BLaER1 (cell line): ENCODE measurements around the gene GZMA.

Experiments used
- H3K27ac ChIP-seq: shearing (Covaris generic); formaldehyde crosslinking; 2 replicates; pipeline ENCODE4 v1.8.1; 2022
- H3K27me3 ChIP-seq: shearing (Covaris generic); formaldehyde crosslinking; 2 replicates; pipeline ENCODE4 v1.8.1; 2022
- H3K36me3 ChIP-seq: shearing (Covaris generic); formaldehyde crosslinking; 2 replicates; pipeline ENCODE4 v1.8.1; 2022
- H3K4me1 ChIP-seq: shearing (Covaris generic); formaldehyde crosslinking; 2 replicates; pipeline ENCODE4 v1.8.1; 2022
- H3K4me2 ChIP-seq: shearing (Covaris generic); formaldehyde crosslinking; 2 replicates; pipeline ENCODE4 v1.8.1; 2022
- H3K4me3 ChIP-seq: shearing (Covaris generic); formaldehyde crosslinking; 2 replicates; pipeline ENCODE4 v1.8.1; 2022
- H3K9ac ChIP-seq: shearing (Covaris generic); formaldehyde crosslinking; 2 replicates; pipeline ENCODE4 v1.8.1; 2022
- H3K9me3 ChIP-seq: shearing (Covaris generic); formaldehyde crosslinking; 2 replicates; pipeline ENCODE4 v1.8.1; 2022
- H4K20me1 ChIP-seq: shearing (Covaris generic); formaldehyde crosslinking; 2 replicates; pipeline ENCODE4 v1.8.1; 2022
- Cebpa-rat ChIP-seq: shearing (Covaris generic); IDR thresholded peaks from 2 replicates; pipeline ENCODE4 v1.8.1; 2022

The GZMA gene

GRCh38 chr5:55146080-55146479, 43.6 kb downstream of the GZMA start:
- Histone ChIP-seq H3K9me3 (no peaks in the 10 kb centered on the region), H3K36me3 (no peaks in the 10 kb centered on the region), H3K9ac (no peak overlapping the region), H3K27ac (no peak overlapping the region), H3K27me3 (no peaks in the 10 kb centered on the region), H4K20me1 (no peaks in the 10 kb centered on the region), H3K4me3 (no peak overlapping the region), H3K4me2 (peak overlapping the region; percentile 41), H3K4me1 (peaks cover 18% of the 10 kb centered on the region)
- no peak for TF ChIP-seq Cebpa-rat

- peaks cover 18% of the 10 kb centered on the region for H3K4me1 ChIP-seq
- no peaks in the 10 kb centered on the region for H3K9me3 ChIP-seq
- H3K27me3 ChIP-seq: no peaks in the 10 kb centered on the region
- H3K27ac ChIP-seq: no peak overlapping the region
- H3K4me3 ChIP-seq: no peak overlapping the region
- peak overlapping the region; percentile 41 for H3K4me2 ChIP-seq
- H4K20me1 ChIP-seq: no peaks in the 10 kb centered on the region
- TF ChIP-seq Cebpa-rat: no peak
- no peaks in the 10 kb centered on the region for H3K36me3 ChIP-seq
- no peak overlapping the region for H3K9ac ChIP-seq
Measured at GRCh38 chr5:55146543-55147151, 44.2 kb downstream of the GZMA start.

- H3K9me3 ChIP-seq: no peaks in the 10 kb centered on the region
Measured at GRCh38 chr5:55149308-55149795, 46.9 kb downstream of the GZMA start.

GRCh38 chr5:55151923-55152842, 49.7 kb downstream of the GZMA start:
- Histone ChIP-seq H3K4me1 (peaks cover 15% of the 10 kb centered on the region), H3K9ac (no peak overlapping the region), H3K4me3 (no peak overlapping the region), H3K4me2 (no peak overlapping the region), H3K36me3 (no peaks in the 10 kb centered on the region), H3K27ac (no peak overlapping the region), H3K9me3 (peaks cover 11% of the 10 kb centered on the region), H4K20me1 (no peaks in the 10 kb centered on the region), H3K27me3 (no peaks in the 10 kb centered on the region)
- TF ChIP-seq Cebpa-rat: no peak

More at GRCh38 chr5:55149308-55149795, 46.9 kb downstream of the GZMA start:
- no peak for TF ChIP-seq Cebpa-rat
- H3K4me3 ChIP-seq: no peak overlapping the region
- H3K9ac ChIP-seq: no peak overlapping the region
- no peaks in the 10 kb centered on the region for H3K27me3 ChIP-seq
- no peaks in the 10 kb centered on the region for H3K36me3 ChIP-seq
- H3K4me2 ChIP-seq: no peak overlapping the region
- H4K20me1 ChIP-seq: no peaks in the 10 kb centered on the region
- H3K27ac ChIP-seq: no peak overlapping the region
- peaks cover 18% of the 10 kb centered on the region for H3K4me1 ChIP-seq

GRCh38 chr5:55154873-55155272, 52.4 kb downstream of the GZMA start:
- Histone ChIP-seq H3K4me3 (no peak overlapping the region), H3K4me1 (peaks cover 20% of the 10 kb centered on the region), H4K20me1 (no peaks in the 10 kb centered on the region), H3K9me3 (peaks cover 11% of the 10 kb centered on the region), H3K4me2 (no peak overlapping the region), H3K27me3 (no peaks in the 10 kb centered on the region), H3K27ac (no peak overlapping the region), H3K36me3 (no peaks in the 10 kb centered on the region), H3K9ac (no peak overlapping the region)
- no peak for TF ChIP-seq Cebpa-rat
